IPS DF 6.9 (cell line): ENCODE results near the gene PLIN5.
"Not testable (repeated sequence)": the region's sequence is repeated elsewhere in the genome, so short reads cannot be mapped to it uniquely, and the experiment has no call there.

Experiments used
- DNase-seq: peaks from one replicate; pipeline ENCODE4 v3.0.0-alpha.2; 2013; ENCODE audit warnings: low read depth, low spot score
- H3K27ac ChIP-seq: one replicate; pipeline ENCODE4 v1.5.1; 2013; ENCODE audit warnings: low read length, control low read depth
- H3K27me3 ChIP-seq: 2 replicates; pipeline ENCODE4 v1.6.1; 2013; ENCODE audit warnings: mild to moderate bottlenecking, low read length; ENCODE audit not compliant: control insufficient read depth, insufficient read depth
- H3K36me3 ChIP-seq: 2 replicates; pipeline ENCODE4 v1.6.1; 2013; ENCODE audit warnings: low read length; ENCODE audit not compliant: control insufficient read depth, insufficient read depth
- H3K4me1 ChIP-seq: 2 replicates; pipeline ENCODE4 v1.6.1; 2013; ENCODE audit warnings: low read length; ENCODE audit not compliant: control insufficient read depth, insufficient read depth
- H3K4me3 ChIP-seq: 2 replicates; pipeline ENCODE4 v1.5.1; 2013; ENCODE audit warnings: mild to moderate bottlenecking, low read length
- H3K9me3 ChIP-seq: 2 replicates; pipeline ENCODE4 v1.6.1; 2013; ENCODE audit warnings: low read length, inconsistent platforms; ENCODE audit not compliant: control insufficient read depth, insufficient read depth
- WGBS: extraction: QIAGEN DNeasy Blood & Tissue Kit; methylation state at CpG from one replicate; pipeline ENCODE4 v1.1.7; 2013; ENCODE audit warnings: mixed read lengths, missing lambda C conversion rate; ENCODE audit not compliant: insufficient read length, insufficient coverage; 5-methylcytosine and 5-hydroxymethylcytosine counted together

Gene PLIN5

GRCh38 chr19:4529924-4530522 lies 5.0 kb downstream of the PLIN5 start:
- DNase-seq: no peak
- no peaks in the 10 kb centered on the region; the same call in 1 of the 2 replicates for H3K27me3 ChIP-seq
- H3K4me3 ChIP-seq: no peak overlapping the region
- H3K9me3 ChIP-seq: no peaks in the 10 kb centered on the region
- H3K4me1 ChIP-seq: peaks cover 3% of the 10 kb centered on the region; the same call in 1 of the 2 replicates
- no CpG with 5 or more reads among the region's 14 CpGs for WGBS
- no peaks in the 10 kb centered on the region for H3K36me3 ChIP-seq
- no peak overlapping the region for H3K27ac ChIP-seq

DNA sequence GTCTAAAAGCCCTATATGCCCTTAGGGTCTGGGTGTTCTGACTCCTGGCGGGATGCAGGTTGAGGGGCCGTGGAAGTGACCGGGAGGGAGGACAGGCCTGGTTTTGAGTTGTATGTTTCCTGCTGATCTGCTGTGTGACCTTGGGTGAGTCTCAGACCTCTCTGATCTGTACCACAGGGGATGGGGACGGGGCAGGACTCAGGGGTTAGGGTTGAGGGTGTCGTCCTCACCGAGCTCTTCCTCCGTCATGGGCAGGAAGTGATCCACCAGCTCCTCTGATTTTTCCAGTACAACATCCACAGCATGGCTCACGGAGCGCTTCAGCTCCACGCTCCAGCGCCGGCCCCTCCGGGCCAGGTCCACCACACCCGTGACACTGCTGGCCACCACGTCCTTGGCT lies 6.2 kb downstream of the PLIN5 start:
- no peaks in the 10 kb centered on the region; the same call in 1 of the 2 replicates for H3K27me3 ChIP-seq
- H3K36me3 ChIP-seq: peaks cover under 1% of the 10 kb centered on the region; the same call in 1 of the 2 replicates
- no peak overlapping the region for H3K4me3 ChIP-seq
- no peak for DNase-seq
- no peak overlapping the region for H3K27ac ChIP-seq
- no CpG with 5 or more reads among the region's 15 CpGs for WGBS
- H3K4me1 ChIP-seq: no peaks in the 10 kb centered on the region
- no peaks in the 10 kb centered on the region for H3K9me3 ChIP-seq

DNA sequence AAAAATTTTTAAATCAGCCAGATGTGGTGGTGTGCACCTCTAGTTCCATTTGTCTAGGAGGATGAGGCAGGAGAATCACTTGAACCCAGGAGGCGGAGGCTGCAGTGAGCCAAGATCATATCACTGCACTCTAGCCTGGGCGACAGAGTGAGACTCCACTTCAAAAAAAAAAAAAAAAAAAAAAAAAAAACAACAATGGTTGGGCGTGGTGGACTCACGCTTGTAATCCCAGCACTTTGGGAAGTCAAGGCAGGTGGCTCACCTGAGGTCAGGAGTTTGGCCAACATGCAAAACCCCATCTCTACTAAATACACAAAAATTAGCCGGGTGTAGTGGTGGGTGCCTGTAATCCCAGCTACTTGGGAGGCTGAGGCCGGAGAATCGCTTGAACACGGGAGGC lies 7.6 kb downstream of the PLIN5 start:
- H3K27me3 ChIP-seq, H3K27ac ChIP-seq, DNase-seq, H3K9me3 ChIP-seq, H3K4me3 ChIP-seq, H3K36me3 ChIP-seq, H3K4me1 ChIP-seq: not testable (repeated sequence)
- WGBS: no CpG with 5 or more reads among the region's 8 CpGs

DNA sequence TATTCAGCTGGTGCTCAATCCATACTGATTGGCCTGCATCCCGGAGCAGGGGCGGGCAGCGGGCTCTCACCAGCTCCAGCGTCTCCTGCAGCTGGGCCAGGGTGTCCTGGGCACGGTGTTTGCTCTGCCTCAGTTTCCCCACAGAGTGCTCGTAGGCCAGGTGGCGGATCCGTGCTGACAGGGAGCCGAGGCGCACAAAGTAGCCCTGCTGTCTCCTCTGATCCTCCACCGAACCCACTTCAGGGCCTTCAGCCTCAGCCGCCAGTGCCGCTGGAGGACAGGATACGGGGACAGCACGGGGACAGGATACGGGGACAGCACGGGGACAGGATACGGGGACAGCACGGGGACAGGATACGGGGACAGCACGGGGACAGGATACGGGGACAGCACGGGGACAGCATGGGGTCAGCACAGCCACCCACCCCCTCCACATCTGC lies 9.4 kb downstream of the PLIN5 start:
- WGBS: no CpG with 5 or more reads among the region's 23 CpGs
- H3K27me3 ChIP-seq: no peaks in the 10 kb centered on the region
- no peaks in the 10 kb centered on the region for H3K4me1 ChIP-seq
- H3K27ac ChIP-seq: no peak overlapping the region
- no peaks in the 10 kb centered on the region for H3K9me3 ChIP-seq
- DNase-seq: no peak
- no peak overlapping the region for H3K4me3 ChIP-seq
- peaks cover 2% of the 10 kb centered on the region; the same call in 1 of the 2 replicates for H3K36me3 ChIP-seq

GRCh38 chr19:4524808-4525562 lies 10.0 kb downstream of the PLIN5 start:
- peaks cover 2% of the 10 kb centered on the region; the same call in 1 of the 2 replicates for H3K36me3 ChIP-seq
- no peak overlapping the region for H3K27ac ChIP-seq
- peak; percentile 48 for DNase-seq
- H3K9me3 ChIP-seq: no peaks in the 10 kb centered on the region
- no CpG with 5 or more reads among the region's 23 CpGs for WGBS
- no peaks in the 10 kb centered on the region for H3K27me3 ChIP-seq
- no peaks in the 10 kb centered on the region for H3K4me1 ChIP-seq
- H3K4me3 ChIP-seq: no peak overlapping the region

DNA sequence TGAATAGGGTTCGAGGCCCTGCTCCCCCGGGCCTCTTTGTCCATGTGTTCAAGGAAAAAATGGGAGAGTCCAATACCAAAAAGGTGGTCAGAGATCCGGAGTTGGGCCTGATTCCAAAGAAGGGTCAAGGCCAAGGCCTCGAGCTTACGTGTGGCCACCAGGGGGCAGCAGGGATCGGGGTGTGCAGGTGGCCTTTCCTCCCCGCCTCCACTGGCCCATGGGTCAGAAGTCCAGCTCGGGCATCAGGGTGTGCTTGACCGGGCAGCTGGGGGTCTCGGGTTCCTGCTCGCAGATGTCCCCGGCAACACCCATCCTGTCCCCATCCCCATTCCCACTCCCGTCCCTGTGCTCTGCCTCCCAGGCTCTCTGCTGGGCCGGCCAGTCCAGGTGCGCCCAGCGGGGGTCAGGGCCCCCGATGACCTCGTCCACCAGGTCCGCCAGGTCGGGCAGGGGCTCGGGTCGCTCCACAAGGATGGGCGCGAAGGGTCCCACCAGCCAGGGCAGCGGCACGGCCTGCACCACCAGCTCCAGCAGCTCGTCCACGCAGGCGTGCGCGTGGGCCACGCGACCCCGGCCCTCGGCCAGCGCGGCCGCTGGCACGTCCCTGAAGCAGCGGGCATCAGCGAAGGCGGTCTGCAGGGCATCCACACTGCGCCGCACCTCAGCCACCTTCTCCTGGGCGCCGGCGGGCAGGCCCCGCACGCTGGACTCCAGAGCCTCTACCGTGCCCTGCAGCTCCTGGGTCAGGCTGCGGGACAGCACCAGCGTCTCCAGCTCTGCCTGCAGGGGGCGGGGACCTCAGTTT lies 11.5 kb downstream of the PLIN5 start:
- Histone ChIP-seq H3K4me1 (no peaks in the 10 kb centered on the region), H3K27ac (no peak overlapping the region), H3K9me3 (no peaks in the 10 kb centered on the region), H3K27me3 (no peaks in the 10 kb centered on the region), H3K36me3 (peaks cover 2% of the 10 kb centered on the region; the same call in 1 of the 2 replicates), H3K4me3 (no peak overlapping the region)
- DNase-seq: no peak
- WGBS: no CpG with 5 or more reads among the region's 53 CpGs

GRCh38 chr19:4522291-4523002 lies 12.6 kb downstream of the PLIN5 start:
- H3K27ac ChIP-seq: no peak overlapping the region
- no peaks in the 10 kb centered on the region; the same call in 1 of the 2 replicates for H3K4me1 ChIP-seq
- H3K36me3 ChIP-seq: peaks cover 2% of the 10 kb centered on the region; the same call in 1 of the 2 replicates
- no CpG with 5 or more reads among the region's 15 CpGs for WGBS
- DNase-seq: no peak
- no peaks in the 10 kb centered on the region for H3K9me3 ChIP-seq
- no peak overlapping the region for H3K4me3 ChIP-seq
- no peaks in the 10 kb centered on the region for H3K27me3 ChIP-seq

GRCh38 chr19:4521888-4522242 lies 13.2 kb downstream of the PLIN5 start:
- H3K9me3 ChIP-seq: no peaks in the 10 kb centered on the region
- peaks cover 1% of the 10 kb centered on the region; the same call in 1 of the 2 replicates for H3K4me1 ChIP-seq
- H3K36me3 ChIP-seq: peaks cover 2% of the 10 kb centered on the region; the same call in 1 of the 2 replicates
- H3K27ac ChIP-seq: no peak overlapping the region
- DNase-seq: no peak
- WGBS: no CpG with 5 or more reads among the region's 5 CpGs
- H3K27me3 ChIP-seq: no peaks in the 10 kb centered on the region
- no peak overlapping the region for H3K4me3 ChIP-seq

GRCh38 chr19:4521170-4521887 lies 13.7 kb downstream of the PLIN5 start:
- Histone ChIP-seq H3K27me3 (no peaks in the 10 kb centered on the region), H3K9me3 (no peaks in the 10 kb centered on the region), H3K4me3 (no peak overlapping the region), H3K36me3 (peaks cover 2% of the 10 kb centered on the region; the same call in 1 of the 2 replicates), H3K27ac (no peak overlapping the region), H3K4me1 (peaks cover 1% of the 10 kb centered on the region; the same call in 1 of the 2 replicates)
- no CpG with 5 or more reads among the region's 11 CpGs for WGBS
- no peak for DNase-seq
